Adrenal gland (tissue), 12 donors: ENCODE data around the gene TGFBR3. TPM values are rescaled to one million over a fixed set of nuclear protein-coding genes. Genes with fewer than 3 reads are reported as not detected.

Source experiments
- DNase-seq, 7 donors: peaks; one replicate each; pipeline ENCODE4 v3.0.0-alpha.2; 2019 to 2020
- H3K27ac ChIP-seq, 5 donors: fragments of 200-600 bp; sonication (generic) in 4 of 5; 1 replicate in 3 of 5; 2 replicates in 2 of 5; pipeline versions ENCODE4 v1.5.1 to v1.8.0; 2016 to 2020; ENCODE audit warnings: mild to moderate bottlenecking in 1 of 5
- H3K27me3 ChIP-seq: fragments of 200-600 bp; 2 replicates; pipeline ENCODE4 v1.8.0; 2021
- H3K36me3 ChIP-seq, 2 donors: fragments of 200-600 bp; replicated peaks in 1 of 2; 1 replicate in 1 of 2; 2 replicates in 1 of 2; pipeline versions ENCODE4 v1.5.1 to v1.8.0; 2018 to 2022
- H3K4me1 ChIP-seq, 2 donors: fragments of 200-600 bp; replicated peaks in 1 of 2; 1 replicate in 1 of 2; 2 replicates in 1 of 2; pipeline versions ENCODE4 v1.5.1 to v1.8.0; 2018 to 2021
- H3K4me3 ChIP-seq, 4 donors: fragments of 200-600 bp; sonication (generic) in 3 of 4; one replicate each; pipeline ENCODE4 v1.5.1; 2016 to 2018
- H3K9me3 ChIP-seq, 3 donors: fragments of 200-600 bp; sonication (generic) in 1 of 3; replicated peaks in 1 of 3; 1 replicate in 2 of 3; 2 replicates in 1 of 3; pipeline versions ENCODE4 v1.5.1 to v1.8.0; 2016 to 2021
- CTCF ChIP-seq, 6 experiments: fragments of 450-650 bp in 4 of 6; fragments of 200-600 bp in 2 of 6; sonication (generic) in 1 of 6; IDR thresholded peaks; 1 replicate in 5 of 6; 2 replicates in 1 of 6; pipeline versions ENCODE4 v1.5.1 to v1.8.0; 2016 to 2021; ENCODE audit warnings: antibody characterized with exemption in 6 of 6, mild to moderate bottlenecking in 2 of 6, moderate library complexity in 1 of 6
- POLR2A ChIP-seq, 2 donors: fragments of 450-650 bp; IDR thresholded peaks; one replicate each; pipeline ENCODE4 v1.6.1; 2017; ENCODE audit warnings: antibody characterized with exemption in 2 of 2, mild to moderate bottlenecking in 2 of 2, moderate library complexity in 1 of 2
- WGBS, 4 donors: extraction: QIAGEN DNeasy Blood & Tissue Kit in 2 of 4; methylation state at CpG; one replicate each; pipeline versions ENCODE4 v1.1.5 to v1.1.7; 2013 to 2017; 5-methylcytosine and 5-hydroxymethylcytosine counted together
- intact Hi-C, 2 donors: fragments of 100-400 bp; cut with DNase I; formaldehyde crosslinking; loops; one replicate each; pipeline versions ENCODE4 v1.14.1 to v1.15.0; 2022 to 2023
- polyA plus RNA-seq, 3 donors: library from polyadenylated mRNA; stranded (reverse); fragments of 200-250 nt in 2 of 3; fragments of 350-450 nt in 1 of 3; fragmentation: Illumina TruSeq in 1 of 3; extraction: RNeasy Lipid Tissue Mini Kit (QIAGEN cat#74804) in 1 of 3; gene quantifications; one replicate each; pipeline ENCODE4 v1.2.3, GENCODE V29; 2013 to 2014
- total RNA-seq, 9 donors: library from RNA; depleted of rRNA in 4 of 9; stranded (reverse); fragments of >200 nt in 4 of 9; fragments of 120-200 nt in 1 of 9; fragmentation: NEBNext Ultra II Directional in 1 of 9; extraction: Animal tissue kit (Norgen Biotek cat#: 25700) in 1 of 9; gene quantifications; one replicate each; pipeline versions ENCODE4 v1.1.0 to v1.2.4, GENCODE V29; 2013 to 2023
- donor health status: healthy with polysubstance abuse.
- donor health status: Bipolar disorder and iron deficiency.
- donor health status: DM: yes; HTN: yes; CAD: no.
- donor health status: DM: no; HTN: no; CAD: no.
- donor health status: DM: no; HTN: no; CAD: no.
- donor health status: DM: yes; HTN: yes; CAD: no.

Gene TGFBR3
- total and polyA plus RNA-seq, 12 donors: 13.9 to 340 (median 148) TPM

DNA sequence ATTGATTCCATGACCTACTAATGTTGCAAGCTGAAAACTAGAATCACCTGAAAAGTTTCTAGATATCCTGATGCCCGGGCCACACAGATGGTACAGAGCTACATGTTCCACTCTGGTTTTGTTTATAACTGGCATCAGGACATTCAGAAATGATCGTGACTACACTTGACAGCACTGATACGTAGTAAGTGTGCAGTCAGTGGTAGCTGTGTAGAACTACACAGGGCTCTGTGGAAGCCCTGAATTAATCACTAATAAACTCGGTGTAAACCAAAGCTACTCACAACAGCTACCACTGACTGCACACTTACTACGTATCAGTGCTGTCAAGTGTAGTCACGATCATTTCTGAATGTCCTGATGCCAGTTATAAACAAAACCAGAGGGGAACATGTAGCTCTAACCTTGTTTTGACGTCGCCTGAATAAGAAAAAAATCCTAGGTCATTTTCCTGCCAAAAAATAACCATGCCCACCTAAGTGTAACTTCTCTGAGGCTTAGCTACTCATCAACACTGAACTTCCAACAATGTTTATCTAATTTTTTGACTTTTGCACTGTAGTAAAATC is 149.7 kb downstream of the TGFBR3 start:
- peak in 1 of 6 experiments; percentile 1 for TF ChIP-seq CTCF (IDR thresholded peaks at IDR 0.05)
- no peak for TF ChIP-seq POLR2A (IDR thresholded peaks at IDR 0.05)
- 35 to 42% (median 40%) methylated on average over 8 of the region's 8 CpGs for WGBS, 4 donors
- Histone ChIP-seq H3K27ac (peak overlapping the region; percentile 65 to 95 (median 86)), H3K36me3 (peaks cover 0 to 24% of the 10 kb centered on the region in 2 donors), H3K4me1 (peaks cover 38 to 61% of the 10 kb centered on the region in 2 donors), H3K27me3 (no peaks in the 10 kb centered on the region), H3K9me3 (no peaks in the 10 kb centered on the region), H3K4me3 (peak overlapping the region in 1 of 4 donors; percentile 35)
- no peak for DNase-seq
- intact Hi-C loops: no loop called here

DNA sequence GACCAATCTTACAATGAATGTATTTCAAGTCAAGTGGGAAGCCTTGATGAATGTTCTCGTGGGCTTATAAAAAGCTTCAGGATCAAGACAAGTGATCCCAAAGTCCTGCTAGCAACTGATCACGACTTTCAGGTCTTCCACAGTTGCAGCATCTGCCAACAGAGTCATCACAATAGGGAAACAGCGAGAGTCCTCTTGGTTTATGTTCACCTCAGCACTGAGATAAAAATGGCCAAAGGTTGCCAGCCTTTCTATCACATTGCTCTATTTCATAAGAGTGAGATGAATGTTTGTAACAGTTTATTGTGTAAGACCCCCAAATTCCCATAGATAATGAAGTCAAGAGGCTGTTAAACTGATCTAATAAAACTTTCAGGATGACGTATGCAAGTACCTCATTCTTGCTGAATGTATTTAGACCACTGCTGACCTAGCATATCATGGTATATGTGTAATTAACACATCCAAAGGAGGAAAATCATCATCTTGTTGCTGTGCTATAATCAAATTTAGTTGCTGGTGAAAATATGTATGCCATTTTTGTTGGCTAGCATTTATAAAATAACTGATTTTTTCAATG is 150.6 kb downstream of the TGFBR3 start:
- peaks cover 43 to 65% of the 10 kb centered on the region in 2 donors for H3K4me1 ChIP-seq
- H3K36me3 ChIP-seq: peaks cover 0 to 26% of the 10 kb centered on the region in 2 donors
- no peaks in the 10 kb centered on the region for H3K27me3 ChIP-seq
- DNase-seq: peak in 1 of 7 donors; percentile 49
- peak overlapping the region in 4 of 5 donors; percentile 72 to 95 (median 87) for H3K27ac ChIP-seq
- 55 to 74% (median 68%) methylated on average over 4 of the region's 4 CpGs for WGBS, 4 donors
- no peak overlapping the region for H3K4me3 ChIP-seq
- no peaks in the 10 kb centered on the region for H3K9me3 ChIP-seq
- no peak for TF ChIP-seq POLR2A (IDR thresholded peaks at IDR 0.05)
- TF ChIP-seq CTCF (IDR thresholded peaks at IDR 0.05): no peak
- intact Hi-C loops: no loop called here

GRCh38 chr1:91734761-91735160 is 151.2 kb downstream of the TGFBR3 start:
- no peak for TF ChIP-seq POLR2A (IDR thresholded peaks at IDR 0.05)
- no peak for TF ChIP-seq CTCF (IDR thresholded peaks at IDR 0.05)
- Histone ChIP-seq H3K4me3 (no peak overlapping the region), H3K27ac (peak overlapping the region in 3 of 5 donors; percentile 86 to 95 (median 88)), H3K36me3 (peaks cover 0 to 32% of the 10 kb centered on the region in 2 donors), H3K27me3 (no peaks in the 10 kb centered on the region), H3K4me1 (peaks cover 43 to 66% of the 10 kb centered on the region in 2 donors), H3K9me3 (no peaks in the 10 kb centered on the region)
- WGBS, 4 donors: 76 to 80% (median 77%) methylated on average over 8 of the region's 8 CpGs
- intact Hi-C loops: no loop called here
- DNase-seq: no peak

GRCh38 chr1:91733108-91733710 is 152.7 kb downstream of the TGFBR3 start:
- peaks cover 0 to 32% of the 10 kb centered on the region in 2 donors for H3K36me3 ChIP-seq
- 61 to 76% (median 71%) methylated on average over 6 to 8 of the region's 8 CpGs for WGBS, 4 donors
- no peak overlapping the region for H3K4me3 ChIP-seq
- intact Hi-C loops: no loop called here
- H3K9me3 ChIP-seq: no peaks in the 10 kb centered on the region
- H3K4me1 ChIP-seq: peaks cover 43 to 65% of the 10 kb centered on the region in 2 donors
- DNase-seq: no peak
- TF ChIP-seq CTCF (IDR thresholded peaks at IDR 0.05): no peak
- TF ChIP-seq POLR2A (IDR thresholded peaks at IDR 0.05): no peak
- peak overlapping the region in 4 of 5 donors; percentile 17 to 90 (median 72) for H3K27ac ChIP-seq
- no peaks in the 10 kb centered on the region for H3K27me3 ChIP-seq
